ENCODE data around the gene UTP4.

GRCh38 chr16:69165584-69165983, 33.1 kb downstream of the UTP4 start:
- TF ChIP-seq CTCF (IDR thresholded peaks at IDR 0.05) (no peak), EP300 (IDR thresholded peaks at IDR 0.05) (no peak)
